Limb (tissue), 2 donors: ENCODE results near the gene HDAC10.

ENCODE experiments used
- DNase-seq, 2 donors: peaks; one replicate each; pipeline ENCODE4 v3.0.0-alpha.2; 2016; ENCODE audit errors: extremely low spot score in 2 of 2

Gene HDAC10

DNA sequence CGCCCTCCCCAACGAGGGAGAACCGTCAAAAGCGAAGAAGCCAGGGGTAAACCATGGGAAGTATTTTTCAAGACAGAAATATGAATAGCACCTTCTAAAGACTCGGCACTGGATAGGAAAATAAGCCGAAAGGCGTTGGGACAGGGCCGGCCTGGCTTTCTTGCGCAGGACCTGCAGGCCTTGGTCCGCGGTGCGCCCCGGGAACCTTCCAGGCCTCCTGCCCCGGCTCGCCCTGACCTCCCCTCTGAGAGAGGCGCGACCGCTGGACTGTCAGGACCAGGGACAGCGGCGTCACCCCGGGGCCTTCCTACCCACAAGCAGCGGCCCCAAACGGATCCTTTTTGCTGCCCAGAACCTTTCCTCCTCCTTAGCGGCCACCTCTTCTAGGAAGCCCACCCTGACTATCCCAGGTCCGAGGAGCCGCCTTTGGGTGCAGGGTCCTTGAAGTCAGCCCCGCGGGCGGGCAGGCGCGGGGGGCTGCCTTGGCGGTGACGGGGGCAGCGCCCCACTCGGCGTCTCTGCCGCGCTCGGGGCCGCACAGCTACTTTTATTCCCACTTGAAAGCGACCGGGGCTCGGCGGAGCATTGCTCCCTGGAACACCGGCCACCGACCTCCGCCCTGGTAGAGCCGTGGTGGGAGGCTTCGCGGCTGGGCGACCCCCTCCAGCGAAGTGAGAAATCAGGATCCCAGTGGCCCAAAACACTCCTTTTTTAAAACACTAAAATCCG is 19.8 kb upstream of the HDAC10 start:
- peak in 1 of 2 donors; percentile 80 for DNase-seq

DNA sequence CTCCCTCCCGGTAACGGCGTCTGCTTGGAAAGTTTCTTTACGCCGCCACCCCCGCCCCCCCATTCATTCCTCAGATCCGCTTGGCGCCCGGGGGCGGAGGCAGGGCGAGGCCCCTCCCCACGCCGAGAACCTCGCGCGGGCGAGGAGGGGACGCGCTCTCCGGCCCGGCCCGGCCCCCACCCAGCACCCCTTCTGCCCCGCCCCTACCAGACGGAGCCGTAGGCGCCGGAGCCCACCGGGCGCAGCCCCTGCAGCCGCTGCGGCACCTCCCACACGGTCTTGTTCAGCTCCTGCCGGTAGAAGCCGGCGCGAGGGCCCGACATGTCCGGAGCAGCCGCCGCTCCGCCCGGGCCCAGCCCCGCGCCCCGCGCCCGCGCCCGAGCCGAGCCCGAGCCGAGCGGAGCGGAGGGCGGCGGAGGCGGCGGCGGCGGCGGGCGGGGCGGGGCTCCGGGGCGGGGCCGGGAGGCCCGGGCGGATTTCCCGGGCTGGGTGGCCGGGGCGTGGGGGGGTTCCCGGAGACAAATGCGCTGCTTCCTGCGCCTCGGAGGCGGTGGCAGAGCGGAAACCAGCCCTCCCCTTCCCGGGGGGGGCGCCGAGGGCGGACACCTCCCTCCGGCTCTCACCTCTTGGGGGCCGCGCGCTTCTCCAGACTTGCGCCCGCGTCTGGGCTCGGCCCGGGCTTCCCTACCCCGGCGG is 19.1 kb upstream of the HDAC10 start, which contains the start of gene MAPK11:
Gene MAPK11, minus strand, starts transcription at position 411 of the 696 bp plus-strand sequence. Its CDS starts 88 bp downstream, at position 323.
- peak in 1 of 2 donors; percentile 75 for DNase-seq

DNA sequence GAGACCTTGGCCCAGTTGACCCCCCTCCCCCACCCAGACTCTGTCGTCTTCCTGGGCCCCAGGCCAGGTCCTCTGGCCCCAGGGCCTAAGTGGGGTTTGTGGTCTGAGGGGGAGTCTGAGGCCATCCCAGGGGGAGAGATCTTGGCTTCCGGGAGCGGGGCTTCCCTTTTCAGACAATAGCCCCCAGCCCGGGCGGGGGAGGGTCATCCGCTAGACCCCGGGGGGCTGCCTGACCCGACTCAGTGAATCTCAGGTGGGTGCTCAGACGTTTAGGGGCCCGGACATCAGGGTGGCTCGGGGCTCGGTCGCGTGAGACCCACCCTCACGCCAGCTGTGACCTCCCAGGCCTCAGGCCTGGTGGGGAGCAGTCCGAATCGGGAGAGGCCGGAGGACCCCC is 18.5 kb upstream of the HDAC10 start:
- DNase-seq, result no peak

DNA sequence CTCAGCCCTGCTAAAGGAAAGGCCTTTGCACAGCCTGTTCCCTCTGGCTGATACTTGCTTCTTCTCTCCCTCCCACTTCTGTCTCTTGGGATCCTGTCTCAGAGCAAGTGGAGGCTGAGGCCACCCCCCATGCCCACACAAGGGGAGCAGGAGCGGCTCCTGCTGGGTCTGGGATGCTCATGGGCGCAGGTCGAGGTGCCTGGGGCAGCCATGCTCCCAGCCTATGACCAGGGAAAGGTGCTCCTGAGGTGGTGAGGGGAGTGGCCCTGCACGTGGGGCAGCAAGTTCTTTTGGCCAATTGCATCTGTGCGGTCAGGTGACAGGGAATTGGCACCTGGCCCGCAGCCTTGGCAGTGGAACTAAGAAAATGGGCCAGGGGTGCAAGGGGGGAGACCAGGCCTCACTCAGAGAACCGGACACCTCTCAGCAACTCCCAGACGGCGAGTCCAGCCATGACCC is 17.6 kb upstream of the HDAC10 start:
- DNase-seq, result peak in 1 of 2 donors; percentile 73

DNA sequence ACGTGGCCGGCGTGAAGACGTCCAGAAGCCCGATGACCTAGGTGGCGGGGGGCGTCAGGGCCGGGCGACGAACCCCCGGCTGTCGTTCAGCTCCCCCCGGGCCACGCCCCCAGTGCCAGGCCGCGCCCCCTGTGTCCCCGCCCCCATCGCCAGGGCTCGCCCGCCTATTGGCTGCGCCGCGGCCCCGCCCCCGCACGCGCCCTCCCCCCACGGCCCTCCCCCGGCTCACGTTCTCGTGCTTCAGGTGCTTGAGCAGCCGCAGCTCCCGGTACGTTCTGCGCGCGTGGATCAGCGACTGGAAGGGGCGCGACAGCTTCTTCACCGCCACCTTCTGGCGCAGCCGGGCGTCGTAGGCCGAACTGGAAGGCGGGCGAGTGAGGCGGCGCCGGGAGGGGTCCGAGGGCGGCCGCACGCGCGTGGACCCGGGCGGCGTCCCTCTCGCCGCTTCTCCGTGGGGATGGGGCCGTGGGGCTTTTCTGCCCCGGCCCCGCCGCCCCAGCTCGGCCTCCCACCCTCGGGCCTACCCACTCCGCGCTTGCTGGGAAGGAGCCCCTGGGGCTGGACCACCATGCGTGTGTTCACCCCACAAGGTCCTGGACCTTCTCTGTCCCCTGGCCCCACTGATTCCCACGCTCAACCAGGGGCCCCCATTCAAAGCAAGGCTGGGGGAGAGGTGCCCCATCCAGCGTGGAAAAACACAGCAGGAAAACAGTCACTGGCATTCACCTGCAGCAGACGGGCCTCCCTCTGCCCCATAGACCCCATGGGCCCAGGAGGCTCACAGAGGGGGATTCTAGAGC is 16.7 kb upstream of the HDAC10 start:
- peak in 1 of 2 donors; percentile 89 for DNase-seq

DNA sequence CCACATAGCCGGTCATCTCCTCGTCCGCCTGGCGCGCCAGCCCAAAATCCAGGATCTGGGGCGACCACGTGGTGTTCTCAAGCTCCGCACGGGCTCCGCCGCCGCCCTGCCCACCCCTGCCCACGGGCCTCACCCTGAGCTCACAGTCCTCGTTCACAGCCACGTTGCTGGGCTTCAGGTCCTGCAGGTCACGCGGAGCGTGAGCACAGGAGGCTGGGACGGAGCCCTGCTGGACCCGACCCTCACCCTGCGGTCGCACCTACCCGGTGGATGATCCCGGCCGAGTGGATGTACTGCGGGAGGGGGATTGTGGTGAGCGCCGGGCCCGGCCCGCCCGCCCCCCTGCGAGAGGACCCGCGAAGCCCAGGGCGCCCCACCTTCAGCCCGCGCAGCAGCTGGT is 15.9 kb upstream of the HDAC10 start:
- no peak for DNase-seq

DNA sequence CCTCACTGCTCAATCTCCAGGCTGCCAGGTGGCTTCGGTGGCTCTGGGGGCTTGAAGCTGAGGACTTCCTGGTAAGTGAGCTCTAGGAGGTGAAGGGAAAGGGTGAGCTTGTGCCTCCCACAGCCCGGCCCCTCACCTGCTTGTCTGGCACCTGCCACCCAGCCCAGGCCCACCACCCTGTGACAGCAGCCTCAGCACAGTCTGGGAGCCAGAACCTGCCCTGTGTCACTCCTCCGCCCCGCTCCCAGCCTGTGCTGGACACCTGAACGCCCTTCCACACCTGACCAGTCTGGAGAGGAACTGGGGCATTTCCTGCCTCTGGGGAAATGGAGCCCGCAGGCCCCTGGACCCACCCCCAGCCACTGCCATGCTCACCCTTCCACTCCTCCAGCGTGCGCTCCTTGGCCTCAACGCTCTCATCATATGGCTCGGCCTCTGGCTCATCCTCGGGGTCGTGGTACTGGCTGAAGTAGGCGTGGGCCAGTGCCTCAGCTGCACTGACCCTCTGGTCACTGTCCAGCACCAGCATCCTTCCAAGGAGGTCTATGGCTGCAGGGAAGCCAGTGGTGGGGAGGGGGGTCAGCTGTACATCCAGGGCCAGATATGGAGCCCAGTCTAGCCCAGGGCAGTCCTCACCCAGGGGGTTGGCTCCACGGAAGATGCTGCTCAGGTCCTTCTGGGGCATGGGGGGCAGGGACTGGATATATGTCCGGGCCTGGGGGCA is 14.0 kb upstream of the HDAC10 start:
- no peak for DNase-seq

DNA sequence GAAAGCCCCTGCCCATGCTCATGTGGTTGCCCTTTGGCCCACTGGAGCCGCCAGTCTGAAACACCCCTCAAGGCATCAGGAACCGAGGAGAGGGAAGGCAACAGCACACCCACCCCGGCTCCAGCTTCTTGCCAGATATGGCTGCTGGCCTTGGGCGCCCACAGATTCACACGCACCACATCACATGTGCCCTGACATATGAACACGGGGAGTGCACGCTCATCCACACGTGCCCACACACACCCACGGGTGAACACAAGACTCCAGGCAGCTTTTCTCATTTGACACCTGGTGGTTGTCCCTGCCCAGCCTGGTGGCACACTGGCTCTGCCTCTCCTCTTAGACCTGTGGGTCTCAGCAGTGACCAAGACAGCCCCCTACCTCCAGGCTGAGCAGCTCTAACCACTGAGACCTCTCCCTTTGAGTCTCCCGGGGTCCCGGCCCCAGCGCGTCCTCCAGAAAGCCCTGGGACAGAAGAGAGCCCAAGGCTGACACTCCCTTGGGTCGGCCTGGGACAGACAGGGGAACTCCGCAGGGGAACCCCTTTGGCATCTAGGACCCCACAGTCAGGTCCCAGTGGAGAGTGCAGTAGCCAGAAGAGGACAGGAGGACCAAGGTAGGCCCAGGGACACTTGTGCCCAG is 13.2 kb upstream of the HDAC10 start:
- DNase-seq, result no peak

DNA sequence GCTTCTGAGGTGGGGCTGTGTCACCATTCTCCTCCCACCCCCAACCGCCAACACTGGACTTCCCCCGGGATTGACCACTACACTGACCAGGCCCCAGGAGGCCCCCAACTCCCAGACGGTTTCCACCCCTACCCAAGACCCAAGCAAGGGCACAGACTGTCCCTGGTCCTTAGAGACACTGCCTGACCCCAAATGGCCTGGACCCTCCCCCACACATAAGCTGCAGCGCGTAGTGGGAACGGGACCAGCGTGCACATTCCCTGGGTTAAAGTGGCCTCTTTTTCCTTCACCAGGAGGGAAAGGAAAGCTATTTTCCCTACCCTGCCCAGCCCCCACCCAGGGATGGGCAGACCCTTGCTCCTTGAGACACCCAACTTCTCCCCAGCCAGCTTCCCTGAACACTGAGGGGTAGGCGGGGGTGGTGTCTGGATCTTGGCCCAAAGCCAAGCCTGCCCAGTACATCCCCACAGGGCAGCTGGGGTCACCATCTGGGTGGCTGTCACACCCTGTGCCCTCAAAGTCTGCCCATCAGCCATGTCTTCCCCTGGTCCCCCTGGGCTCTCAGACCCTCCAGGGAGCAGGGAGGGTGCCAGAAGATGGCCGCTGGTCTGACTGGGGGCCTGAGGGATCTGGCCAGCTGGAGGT is 12.0 kb upstream of the HDAC10 start:
- no peak for DNase-seq

DNA sequence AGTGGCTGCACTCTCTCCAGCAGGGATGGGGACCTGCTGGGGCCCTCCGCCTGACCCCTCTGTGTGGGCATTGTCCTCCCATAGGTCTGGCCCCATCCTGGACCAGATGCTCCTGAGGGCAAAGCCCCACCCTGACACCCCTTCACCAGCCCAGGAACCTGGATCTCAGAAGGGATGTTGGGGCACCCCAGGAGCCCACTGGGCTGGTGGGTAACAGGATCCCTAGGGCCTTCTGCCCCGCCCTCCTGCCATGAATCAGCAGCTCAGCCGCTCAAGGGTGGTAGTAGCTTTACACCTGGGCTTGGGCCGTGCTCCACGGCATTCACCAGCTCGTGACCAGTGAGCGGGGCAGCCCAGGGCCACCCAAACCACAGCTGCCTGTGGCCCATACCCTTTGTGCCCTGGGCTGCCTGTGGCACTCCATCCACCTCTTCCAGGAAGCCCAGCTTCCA is 11.4 kb upstream of the HDAC10 start:
- DNase-seq, result no peak

DNA sequence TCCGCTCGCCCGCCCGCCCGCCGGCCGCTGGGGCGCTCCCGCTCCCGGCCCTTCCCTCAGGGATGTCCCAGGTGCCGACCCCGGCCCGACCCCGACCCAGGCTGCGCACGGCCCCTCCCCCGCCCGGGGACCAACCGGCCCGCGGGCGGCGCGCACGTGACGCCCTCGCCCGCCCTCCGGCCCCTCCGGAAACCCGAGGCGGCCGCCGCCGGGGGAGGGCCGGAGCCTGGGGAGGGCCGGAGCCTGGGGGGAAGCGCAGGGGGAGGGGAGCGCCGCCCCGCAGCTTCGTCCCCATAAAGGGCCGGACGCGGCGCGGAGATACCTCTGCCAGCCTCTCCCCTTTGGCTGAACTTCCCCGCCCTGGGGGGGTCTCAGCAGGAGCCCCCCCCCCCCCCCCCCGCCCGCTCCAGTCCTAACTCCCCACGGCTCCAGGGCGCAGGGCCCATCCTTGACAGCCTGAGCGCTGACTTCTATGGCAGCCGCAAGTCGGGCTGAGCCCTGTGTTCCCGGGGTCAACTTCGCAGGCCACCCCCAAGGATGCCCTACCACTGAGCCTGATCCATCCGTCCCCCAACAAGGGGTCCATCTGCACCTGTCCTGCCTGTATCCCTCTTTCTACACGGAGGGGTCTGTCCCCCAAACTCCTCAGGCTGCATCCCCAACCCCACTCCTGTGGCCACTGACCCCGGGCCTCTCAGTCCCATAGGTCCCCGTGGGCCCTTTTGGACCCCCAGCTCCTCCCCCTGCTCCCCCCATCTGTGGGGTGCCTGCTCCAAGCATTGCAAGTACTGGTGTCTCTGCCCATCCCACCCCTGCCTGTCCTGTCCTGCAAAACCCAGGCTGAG is 10.8 kb upstream of the HDAC10 start, which contains the start of gene MAPK12:
Gene MAPK12, minus strand, starts transcription at position 69 of the 845 bp plus-strand sequence. CDS start 174 bp downstream, outside the sequence.
- no peak for DNase-seq

DNA sequence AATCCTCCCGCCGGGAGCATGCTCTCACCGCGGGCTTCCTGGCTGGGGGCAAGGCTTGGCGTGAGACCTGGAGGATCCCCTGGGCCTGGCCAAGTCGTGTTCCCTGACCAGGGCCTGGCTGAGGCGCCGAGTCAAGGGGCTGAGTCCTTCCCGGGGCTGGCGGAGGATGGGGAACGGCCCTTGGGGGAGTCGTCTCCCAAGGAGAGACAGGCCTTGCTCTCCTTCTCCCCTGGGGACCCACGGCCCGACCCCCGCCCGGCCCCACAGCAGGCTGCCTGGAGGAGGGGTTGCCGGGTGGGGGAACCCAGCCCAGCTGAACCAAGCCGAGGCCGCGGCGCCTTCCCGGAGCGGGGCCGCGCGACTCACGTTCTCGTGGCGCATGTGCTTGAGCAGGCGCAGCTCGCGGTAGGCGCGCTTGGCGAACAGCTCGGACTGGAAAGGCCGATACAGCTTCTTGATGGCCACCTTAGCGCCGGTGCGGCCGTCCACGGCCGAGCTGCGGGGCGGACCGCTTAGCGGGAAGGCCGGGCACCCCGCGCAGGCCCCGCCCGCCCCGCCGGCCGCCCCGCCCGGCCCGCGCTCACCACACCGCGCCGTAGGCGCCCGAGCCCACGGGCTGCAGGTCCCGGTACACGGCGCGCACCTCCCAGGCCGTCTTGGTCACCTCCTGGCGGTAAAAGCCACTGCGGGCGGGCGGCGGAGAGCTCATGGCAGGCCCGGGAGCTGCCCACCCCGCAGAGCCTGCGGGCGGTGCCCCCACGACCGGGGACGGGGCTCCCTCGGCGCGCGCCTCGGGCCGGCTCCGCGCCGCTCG is 9.9 kb upstream of the HDAC10 start:
- peak in 1 of 2 donors; percentile 76 for DNase-seq

DNA sequence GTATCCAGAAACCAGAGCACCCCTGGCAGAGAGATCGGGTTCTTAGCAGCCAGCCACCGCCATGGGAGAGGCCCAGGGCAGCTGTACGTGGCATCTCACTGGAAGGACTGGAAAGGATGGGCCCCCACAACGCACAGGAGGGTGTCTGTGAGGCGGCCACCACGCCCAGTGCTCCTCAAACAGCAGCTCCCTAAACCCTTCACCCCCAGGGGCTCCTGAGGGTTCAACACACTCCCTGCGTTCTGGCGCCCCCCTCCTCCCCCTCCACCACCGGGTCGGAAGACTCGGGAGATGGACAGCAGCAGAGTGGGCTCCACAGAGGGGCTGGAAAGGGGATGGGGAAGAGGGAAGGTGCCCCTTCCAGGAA is 9.4 kb upstream of the HDAC10 start:
- no peak for DNase-seq

DNA sequence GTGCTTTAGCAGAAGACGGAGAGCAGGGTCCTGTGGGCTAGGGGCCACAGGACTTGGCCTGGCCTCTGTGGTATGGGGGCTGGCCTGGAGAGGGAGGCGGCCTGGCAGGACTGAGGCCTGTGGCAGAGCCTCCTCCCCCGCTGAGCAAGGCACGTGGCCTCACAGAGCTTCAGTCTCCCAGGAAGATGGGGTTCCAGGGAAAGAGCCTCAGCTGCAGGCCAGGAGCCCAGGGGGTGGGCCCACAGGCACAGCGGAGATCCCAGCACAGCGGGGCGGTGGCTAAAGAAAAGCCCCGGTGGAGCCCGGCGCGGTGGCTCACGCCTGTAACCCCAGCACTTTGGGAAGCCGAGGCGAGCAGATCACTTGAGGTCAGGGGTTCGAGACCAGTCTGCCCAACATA is 8.2 kb upstream of the HDAC10 start:
- no peak for DNase-seq

DNA sequence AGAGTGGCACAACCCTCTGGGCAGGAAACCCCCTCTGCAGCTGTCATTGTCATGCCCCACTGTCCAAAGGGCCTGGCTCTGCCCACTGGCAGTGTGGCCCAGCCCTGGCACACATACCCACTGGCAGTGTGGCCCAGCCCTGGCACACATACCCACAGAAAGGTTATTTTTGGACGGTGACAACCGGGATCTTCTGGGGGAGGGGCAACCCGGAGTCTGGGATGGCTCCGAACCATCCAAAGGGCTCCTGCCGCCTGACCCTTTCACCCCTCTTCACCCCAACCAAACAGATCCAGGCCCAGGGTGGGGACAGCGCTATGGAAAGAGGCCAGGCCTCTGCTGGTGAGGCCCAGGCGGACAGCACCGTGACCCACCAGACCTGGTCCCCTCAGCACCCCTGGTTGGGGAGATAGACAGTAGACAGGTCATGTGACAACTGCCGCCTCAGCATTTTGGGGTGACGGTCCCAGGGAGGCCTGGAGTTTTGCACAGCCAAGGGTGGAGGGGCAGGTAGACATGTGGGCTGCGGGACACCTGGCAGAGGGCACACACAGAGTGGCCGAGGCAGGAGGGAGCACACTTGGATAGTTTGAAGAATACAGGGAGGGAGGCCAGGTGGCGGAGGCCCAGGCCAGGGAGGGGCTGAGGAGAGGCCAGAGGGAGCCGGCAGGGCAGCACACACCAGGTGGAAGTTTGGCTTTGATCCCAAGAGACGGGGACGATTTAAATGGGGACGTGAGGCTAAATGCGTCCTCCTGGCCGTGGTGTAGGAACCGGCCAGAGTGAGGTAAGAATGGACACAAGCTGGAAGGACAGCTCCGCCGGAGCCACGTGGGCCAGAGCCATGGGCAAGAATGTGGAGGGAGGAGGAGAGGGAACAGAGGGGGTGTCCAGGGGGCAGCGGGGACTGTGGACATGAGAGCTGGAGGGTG is 7.6 kb upstream of the HDAC10 start:
- DNase-seq, result no peak

DNA sequence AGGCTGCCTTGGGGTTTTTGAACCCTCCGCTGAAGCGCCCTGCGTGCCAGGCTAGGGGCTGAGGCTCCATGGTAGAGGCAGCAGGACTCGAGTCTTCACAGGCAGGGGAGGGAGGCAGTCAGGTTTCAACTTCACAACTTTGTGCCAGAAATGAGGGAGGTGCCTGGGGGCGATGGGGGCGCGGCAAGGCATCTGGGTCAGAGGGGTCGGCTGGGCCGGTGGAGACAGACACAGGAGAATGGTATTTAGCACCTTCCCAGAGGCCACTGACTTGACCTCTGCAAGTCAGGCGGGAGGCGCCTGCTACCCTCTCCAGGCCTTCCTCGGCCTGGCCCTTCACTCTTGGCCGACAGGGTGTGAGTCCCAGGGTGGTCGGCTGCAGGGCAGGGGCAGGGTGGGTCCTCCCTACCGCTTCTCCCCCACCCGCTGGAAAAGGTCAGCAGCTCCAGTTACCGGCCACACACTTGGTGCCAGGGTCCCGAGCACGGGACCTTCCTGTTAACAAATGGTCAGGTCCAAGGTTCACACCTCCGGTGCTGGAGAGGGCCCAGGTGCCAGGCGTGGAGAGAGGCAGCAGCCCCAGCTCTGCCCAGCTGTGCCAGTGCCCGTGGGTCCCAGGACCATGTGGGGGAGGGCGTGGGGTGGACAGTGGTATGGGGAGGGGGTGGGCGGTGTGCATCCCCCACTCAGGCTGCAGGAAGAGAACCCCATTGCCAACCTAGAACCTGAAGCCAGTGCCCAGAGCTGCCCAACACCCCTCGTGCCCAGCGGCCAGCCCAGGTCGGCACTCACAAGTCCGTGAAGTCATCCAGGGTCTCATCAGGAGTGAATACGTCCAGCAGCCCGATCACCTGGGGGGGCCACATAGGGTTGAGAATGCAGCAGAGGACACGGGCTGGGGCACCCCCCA is 6.6 kb upstream of the HDAC10 start:
- no peak for DNase-seq
